GM12892 (cell line): ENCODE data around the gene CRYBA4.

Source experiments
- DNase-seq: peaks from one replicate; pipeline ENCODE4 v3.0.0; 2011; ENCODE audit not compliant: insufficient read length
- FAIRE-seq: peaks from 2 replicates; lab custom pipeline; 2011; peaks lifted over from hg19 to GRCh38; lab: Jason Lieb, UNC
- POLR2A ChIP-seq: IDR thresholded peaks from 2 replicates; pipeline ENCODE4 v1.6.1; 2011; ENCODE audit warnings: low read depth, low read length, control low read depth
- POLR2AphosphoS5 ChIP-seq: IDR thresholded peaks from 2 replicates; pipeline ENCODE4 v1.6.1; 2011; ENCODE audit warnings: low read depth, low read length, control low read depth
- TAF1 ChIP-seq: IDR thresholded peaks from 2 replicates; pipeline ENCODE4 v1.6.1; 2011; ENCODE audit warnings: low read depth, mild to moderate bottlenecking, control low read depth, low read length, borderline replicate concordance

CRYBA4 gene

DNA sequence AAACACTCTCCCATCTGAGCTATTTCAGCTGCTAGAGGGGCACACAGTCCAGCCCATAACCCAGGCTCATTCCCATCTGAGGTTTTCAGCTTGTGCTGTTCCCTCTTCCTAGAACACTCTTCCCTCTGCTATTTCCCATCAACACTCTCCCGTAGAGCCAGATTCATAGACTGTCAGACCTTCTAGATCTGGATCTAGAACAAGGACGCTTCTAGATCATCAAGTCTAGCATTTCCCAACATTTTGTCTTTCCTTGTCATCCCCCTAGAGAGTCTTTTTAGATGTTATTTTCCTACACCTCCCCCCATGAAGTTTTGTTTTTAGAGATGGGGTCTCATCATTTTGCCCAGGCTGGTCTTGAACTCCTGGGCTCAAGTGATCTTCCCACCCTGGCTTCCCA, 13.4 kb downstream of the CRYBA4 start:
- FAIRE-seq (no peak), DNase-seq (no peak)
- TF ChIP-seq POLR2AphosphoS5: no peak
- TF ChIP-seq TAF1: no peak

DNA sequence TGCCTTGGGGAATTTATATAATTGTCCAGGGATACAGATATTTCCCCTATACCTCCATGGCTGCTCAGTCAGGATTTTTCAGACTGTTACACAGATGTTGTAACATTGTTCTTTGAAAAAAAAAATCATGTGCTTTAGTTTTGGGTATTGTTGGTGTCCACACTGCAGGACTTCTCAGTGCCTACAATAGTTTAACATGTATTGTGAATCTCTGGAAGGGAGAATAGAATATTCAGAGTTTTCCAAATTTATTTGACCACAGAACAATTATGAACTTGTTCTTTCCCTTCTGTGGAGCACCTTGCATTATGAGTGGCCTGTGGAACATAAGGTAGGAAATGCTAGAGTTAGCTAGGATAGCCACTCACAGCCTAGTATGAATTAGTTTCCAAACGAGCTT, 14.5 kb downstream of the CRYBA4 start:
- TF ChIP-seq POLR2AphosphoS5 (no peak), POLR2A (no peak), TAF1 (no peak)
- FAIRE-seq: no peak
- no peak for DNase-seq

DNA sequence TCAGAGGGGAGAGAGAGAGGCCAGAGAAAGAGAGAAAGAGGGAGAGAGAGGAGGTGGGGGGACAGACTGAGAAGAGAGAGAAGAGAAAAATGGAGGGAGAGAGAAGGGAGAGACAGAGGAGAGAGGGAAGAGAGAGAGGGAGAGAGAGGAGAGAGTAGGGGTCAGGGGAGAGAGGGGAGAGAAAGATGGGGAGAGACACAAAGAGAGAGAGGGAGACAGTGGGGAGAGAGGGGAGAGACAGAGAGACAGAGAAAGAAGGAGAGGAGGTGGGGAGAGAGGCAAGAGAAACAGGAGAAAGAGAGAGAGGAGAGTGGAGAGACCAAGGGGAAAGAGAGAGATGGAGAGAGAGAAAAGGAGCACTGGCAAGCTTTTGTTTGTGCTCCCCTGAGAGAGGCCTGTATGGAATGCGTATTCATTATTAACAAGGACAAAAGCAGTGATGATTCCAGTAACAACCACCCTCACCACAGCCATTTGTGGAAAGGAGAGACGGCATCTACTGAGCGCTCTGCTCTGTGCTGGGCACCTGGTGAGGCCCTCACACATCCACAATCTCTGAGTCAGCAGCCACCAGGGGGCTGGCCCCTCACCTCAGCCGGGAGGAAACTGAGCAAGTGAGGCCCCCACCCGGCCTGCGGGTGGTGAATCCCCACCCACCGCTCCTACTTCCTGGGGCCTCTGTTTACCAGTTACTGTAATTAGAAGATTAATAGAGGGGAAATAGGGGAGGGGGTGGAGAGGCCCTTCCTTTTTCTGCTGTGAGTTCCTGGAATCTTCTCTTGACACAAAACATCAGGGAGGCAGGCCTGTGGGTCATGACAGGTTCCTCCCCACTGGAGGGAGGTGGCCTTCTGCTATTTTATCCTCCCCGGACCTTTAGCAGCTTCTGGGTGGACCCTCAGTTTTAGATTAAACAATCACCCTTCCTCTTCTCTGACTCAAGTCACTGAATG, 21.0 kb downstream of the CRYBA4 start:
- TF ChIP-seq POLR2AphosphoS5 (no peak), POLR2A (peak; percentile 38; the same call in 1 of the 2 replicates)
- DNase-seq: no peak
- peak; percentile 86 for FAIRE-seq

DNA sequence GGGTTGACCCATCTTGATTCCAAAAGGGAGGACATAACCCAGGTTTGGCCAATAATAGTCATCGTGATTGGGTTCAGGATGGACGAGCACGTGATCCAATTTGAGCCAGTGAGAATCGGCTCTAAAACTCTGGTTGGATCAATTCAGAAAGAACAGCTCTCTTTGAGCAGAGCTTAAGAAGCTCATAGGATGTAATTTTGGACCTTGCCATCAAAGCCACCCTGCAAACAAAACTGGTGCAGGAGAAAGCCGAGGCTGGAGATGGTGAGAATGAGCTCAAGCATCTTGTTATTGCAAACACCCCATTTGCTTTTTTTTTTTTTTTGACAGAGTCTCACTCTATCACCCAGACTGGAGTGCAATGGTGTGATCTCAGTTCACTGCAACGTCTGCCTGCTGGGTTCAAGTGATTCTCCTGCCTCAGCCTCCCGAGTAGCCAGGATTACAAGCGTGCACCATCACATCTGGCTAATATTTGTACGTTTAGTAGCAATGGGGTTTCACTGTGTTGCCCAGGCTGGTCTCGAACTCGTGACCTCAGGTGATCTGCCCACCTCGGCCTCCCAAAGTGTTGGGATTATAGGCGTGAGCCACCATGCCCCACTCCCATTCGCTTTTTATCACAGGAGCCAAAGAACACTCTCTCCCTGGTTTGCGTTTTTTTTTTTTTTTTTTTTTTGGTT, 21.8 kb downstream of the CRYBA4 start:
- FAIRE-seq (peak; percentile 70), DNase-seq (no peak)
- TF ChIP-seq TAF1 (no peak), POLR2A (no peak), POLR2AphosphoS5 (no peak)

DNA sequence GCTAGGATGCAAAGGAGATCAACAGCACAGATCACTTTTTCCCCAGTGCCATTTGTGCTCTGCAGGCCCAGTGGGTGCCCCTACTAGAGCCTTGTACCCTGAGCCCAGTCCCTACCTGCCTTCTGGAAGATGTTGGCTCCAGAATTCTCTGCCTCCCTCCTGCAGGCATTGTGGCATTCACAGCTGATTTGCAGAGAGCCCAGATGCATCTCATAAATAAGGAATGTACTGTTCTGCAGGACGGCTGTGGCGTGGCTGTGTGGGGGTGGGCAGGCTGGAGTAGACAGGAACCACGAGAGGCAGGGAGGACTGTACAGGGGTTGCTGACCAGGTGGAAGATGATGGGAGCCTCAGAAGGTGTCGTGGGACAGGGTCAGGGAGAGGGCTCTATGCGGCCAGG, 24.4 kb downstream of the CRYBA4 start:
- FAIRE-seq (no peak), DNase-seq (no peak)
- TF ChIP-seq TAF1: no peak
- no peak for TF ChIP-seq POLR2AphosphoS5
- TF ChIP-seq POLR2A: no peak

DNA sequence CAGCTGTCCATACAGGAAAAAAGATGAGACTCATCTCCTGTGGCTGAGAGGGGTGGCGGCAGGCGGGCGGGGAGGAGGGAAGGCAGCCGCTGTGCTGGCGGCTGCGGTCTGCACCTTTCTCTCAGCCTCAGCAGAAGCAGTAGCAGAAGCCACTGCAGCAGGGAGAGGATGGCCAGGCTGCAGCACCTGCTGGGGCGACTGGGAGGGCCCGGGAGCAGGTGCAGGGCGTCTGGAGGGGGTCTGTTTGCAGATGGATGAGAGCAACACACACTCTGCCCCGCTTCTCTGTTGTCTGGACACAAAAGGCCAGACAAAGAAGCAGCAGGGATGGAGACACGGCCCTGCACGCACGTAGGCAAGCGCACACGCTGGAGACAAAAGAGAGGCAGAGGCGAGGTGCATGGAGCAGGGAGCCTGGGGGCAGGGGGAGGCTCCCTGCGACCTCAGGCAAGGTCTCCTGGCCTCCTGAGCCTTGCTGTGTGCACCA, 26.3 kb downstream of the CRYBA4 start:
- DNase-seq (no peak), FAIRE-seq (peak; percentile 36)
- TF ChIP-seq POLR2AphosphoS5 (no peak), TAF1 (no peak), POLR2A (no peak)

DNA sequence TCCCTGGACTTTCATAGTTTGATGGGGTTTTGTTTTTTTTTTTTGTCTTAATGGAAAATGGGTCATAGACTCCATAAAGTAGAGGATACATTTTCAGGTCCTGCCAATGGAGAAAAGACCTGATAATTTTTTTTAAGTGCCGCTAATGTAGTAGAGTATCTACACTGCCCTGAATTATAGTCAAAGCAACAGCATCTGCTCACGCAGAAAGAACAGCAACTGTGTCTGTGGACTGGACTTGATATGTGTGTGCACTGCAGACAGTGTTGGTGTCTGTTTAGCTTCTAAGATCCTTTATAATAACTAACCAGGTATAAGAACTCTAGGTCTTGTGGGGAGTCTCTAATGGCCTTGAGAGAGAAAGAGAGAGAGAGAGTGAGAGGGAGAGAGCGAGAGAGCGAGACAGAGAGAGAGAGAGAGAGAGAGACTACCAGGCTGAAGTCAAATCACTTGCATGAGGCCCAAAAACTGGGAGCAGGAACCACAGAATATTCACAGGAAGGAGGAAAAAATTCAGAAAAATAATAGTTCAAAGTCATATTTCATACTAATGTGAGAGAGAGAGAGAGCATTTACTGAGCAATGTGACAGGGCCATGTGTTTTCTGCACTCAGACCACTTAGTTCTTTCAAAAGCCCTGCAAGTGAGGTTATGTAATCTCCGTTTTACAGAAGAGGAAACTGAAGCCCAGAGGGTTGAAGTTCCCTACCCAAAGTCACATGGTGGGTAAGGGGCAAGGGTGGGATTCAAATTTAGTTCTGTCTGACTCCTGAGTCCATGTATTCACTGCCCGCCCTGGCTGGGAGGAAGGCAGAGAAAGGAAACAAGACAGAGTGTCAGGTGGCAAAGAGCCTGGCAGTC, 27.0 kb downstream of the CRYBA4 start:
- FAIRE-seq (no peak), DNase-seq (no peak)
- TF ChIP-seq POLR2AphosphoS5 (no peak), TAF1 (no peak), POLR2A (no peak)

DNA sequence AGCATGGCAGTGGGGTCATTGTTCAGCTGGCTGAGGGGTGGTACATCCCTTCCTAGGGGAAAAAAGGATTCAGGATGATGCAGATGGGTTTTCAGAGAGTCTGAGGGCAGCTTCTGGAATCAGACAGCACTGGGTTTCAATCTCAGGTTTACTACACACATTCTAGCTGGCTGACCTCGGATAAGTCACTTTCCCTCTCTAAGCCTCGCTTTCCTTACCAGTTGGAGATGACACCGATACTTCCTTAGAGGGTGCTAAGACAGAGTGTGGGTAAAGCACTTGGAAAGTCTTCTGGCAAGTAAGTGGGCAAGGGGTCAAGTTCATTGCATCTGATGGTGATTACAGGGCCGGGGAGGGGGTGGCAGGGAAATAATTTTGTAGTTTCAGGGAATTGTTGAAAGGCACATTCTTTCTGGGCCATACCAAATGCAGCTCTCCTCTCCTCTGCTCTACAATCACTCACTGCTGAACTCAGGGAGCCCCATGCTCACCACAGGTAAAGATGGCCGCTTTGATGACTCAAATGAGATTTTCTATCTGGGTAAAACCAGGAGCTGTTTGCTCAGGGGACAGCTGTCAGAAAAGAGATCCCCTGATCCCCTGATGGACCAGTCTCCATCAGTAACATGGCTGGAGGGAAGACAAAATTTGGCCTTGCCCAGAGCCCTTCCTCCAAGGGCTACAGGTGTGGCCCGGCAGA, 29.1 kb downstream of the CRYBA4 start:
- TF ChIP-seq POLR2A (no peak), TAF1 (no peak), POLR2AphosphoS5 (no peak)
- FAIRE-seq (no peak), DNase-seq (no peak)

DNA sequence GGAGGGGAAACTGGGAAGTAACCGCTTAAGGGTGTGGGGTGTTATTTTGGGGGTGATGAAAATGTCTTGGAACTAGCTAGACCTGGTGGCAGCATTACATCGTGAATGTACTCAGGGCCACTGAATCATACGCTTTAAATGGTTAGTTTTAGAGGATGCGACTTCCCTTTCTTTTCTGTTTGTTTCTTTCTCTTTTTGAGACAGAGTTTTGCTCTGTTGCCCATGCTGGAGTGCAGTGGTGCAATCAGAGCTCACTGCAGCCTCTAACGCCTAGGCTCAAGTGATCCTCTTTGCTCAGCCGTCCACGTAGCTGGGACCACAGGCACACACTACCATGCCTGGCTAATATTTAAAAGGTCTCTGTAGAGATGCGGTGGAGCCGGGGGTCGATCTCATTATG, 30.1 kb downstream of the CRYBA4 start:
- TF ChIP-seq TAF1 (no peak), POLR2A (no peak), POLR2AphosphoS5 (no peak)
- FAIRE-seq: peak; percentile 68
- no peak for DNase-seq

DNA sequence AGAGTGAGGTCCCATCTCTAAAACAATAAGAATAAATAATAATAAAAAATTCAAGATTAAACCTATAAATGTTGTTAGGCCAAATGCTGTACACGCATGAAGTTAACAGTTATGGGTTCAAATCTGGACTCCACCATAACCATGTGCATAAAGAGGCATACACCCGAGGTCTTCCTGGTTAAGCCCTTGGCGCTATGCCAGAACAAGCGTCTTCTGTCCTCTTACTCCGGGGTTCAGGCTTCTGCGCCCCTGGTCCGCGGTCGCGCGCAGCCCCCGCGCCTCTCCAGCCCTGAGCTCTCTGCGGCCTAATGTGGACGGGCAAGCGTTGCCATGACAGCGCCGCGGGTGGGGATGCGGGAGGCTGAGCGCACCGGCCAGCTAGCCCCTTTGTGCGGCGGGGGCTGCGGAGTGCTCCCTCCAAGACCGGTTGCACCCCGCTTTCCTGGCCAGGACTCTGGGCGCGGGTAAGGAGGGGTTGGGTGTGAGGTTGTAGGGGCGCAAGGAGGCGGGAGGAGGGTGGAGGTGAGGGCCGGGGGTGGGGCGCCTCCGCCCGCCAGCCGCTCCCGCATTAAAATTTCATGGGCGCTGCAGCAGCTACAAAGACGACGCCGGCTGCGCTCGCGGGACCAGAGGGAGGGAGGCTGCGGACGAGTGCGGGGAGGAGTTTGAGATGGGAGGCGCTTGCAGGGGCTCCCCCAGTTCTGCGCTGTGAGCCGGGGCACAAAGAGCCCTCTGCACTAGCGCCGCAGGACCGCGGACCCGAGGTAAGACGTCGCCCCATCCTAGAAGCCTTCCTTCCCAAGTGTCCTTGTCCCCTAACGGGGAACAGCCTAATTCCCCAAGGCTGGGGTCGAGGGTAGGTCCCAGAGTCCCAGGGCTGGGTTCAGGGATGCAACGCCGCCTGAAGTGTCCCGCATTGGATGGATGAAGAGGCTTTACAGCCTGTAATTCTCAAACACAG, 35.4 kb downstream of the CRYBA4 start, which contains the start of gene MIAT:
TSS of gene MIAT (plus strand) at position 698 of the 961 bp plus-strand sequence.
- TF ChIP-seq POLR2A (peak; percentile 42; the same call in 1 of the 2 replicates), POLR2AphosphoS5 (no peak), TAF1 (no peak)
- DNase-seq (peak; percentile 69), FAIRE-seq (peak; percentile 54)
